CD14-positive monocyte (primary cell): ENCODE data around the gene BNC1. TPM values are rescaled to one million over a fixed set of nuclear protein-coding genes. Genes with fewer than 3 reads are reported as not detected.

Source experiments
- DNase-seq, 3 donors: peaks; one replicate each; pipeline ENCODE4 v3.0.0-alpha.2; 2011 to 2022
- H2AFZ ChIP-seq: 2 replicates; pipeline ENCODE4 v1.6.0; 2012; ENCODE audit warnings: mild to moderate bottlenecking, low read depth, low read length, inconsistent platforms; ENCODE audit not compliant: insufficient read depth, poor library complexity, severe bottlenecking
- H3K27ac ChIP-seq, 2 donors: 1 replicate in 1 of 2; 2 replicates in 1 of 2; pipeline ENCODE4 v1.5.1; 2012 to 2013; ENCODE audit warnings: low read length in 2 of 2, control low read depth in 1 of 2, inconsistent platforms in 1 of 2, low read depth in 1 of 2, mild to moderate bottlenecking in 1 of 2
- H3K27me3 ChIP-seq, 2 donors: one replicate each; pipeline versions ENCODE4 v1.6.0 to v1.6.1; 2011 to 2013; ENCODE audit warnings: low read length in 2 of 2; ENCODE audit not compliant: control insufficient read depth in 2 of 2, insufficient read depth in 2 of 2
- H3K36me3 ChIP-seq, 2 donors: replicated peaks in 1 of 2; 1 replicate in 1 of 2; 2 replicates in 1 of 2; pipeline versions ENCODE4 v1.5.1 to v1.6.1; 2012 to 2013; ENCODE audit warnings: low read length in 2 of 2, control low read depth in 1 of 2, inconsistent platforms in 1 of 2, mild to moderate bottlenecking in 1 of 2; ENCODE audit not compliant: insufficient read depth in 2 of 2, control insufficient read depth in 1 of 2
- H3K4me1 ChIP-seq, 2 donors: 1 replicate in 1 of 2; 2 replicates in 1 of 2; pipeline versions ENCODE4 v1.5.1 to v1.6.1; 2012 to 2013; ENCODE audit warnings: low read length in 2 of 2, control low read depth in 1 of 2, inconsistent platforms in 1 of 2, mild to moderate bottlenecking in 1 of 2, moderate library complexity in 1 of 2; ENCODE audit not compliant: insufficient read depth in 2 of 2, control insufficient read depth in 1 of 2
- H3K4me2 ChIP-seq: replicated peaks from 2 replicates; pipeline ENCODE3; 2012; ENCODE audit warnings: low read length, moderate library complexity, mild to moderate bottlenecking; ENCODE audit not compliant: poor library complexity, severe bottlenecking; ENCODE audit errors: extremely low read depth
- H3K4me3 ChIP-seq, 3 experiments: fragments of 200-600 bp in 1 of 3; sonication (generic) in 1 of 3; replicated peaks in 1 of 3; 1 replicate in 2 of 3; 2 replicates in 1 of 3; pipeline ENCODE4 v1.5.1; 2011 to 2013; ENCODE audit warnings: low read length in 3 of 3, mild to moderate bottlenecking in 3 of 3, control low read depth in 2 of 3, low read depth in 2 of 3, inconsistent platforms in 1 of 3, moderate library complexity in 1 of 3
- H3K79me2 ChIP-seq: 2 replicates; pipeline ENCODE4 v1.6.0; 2012; ENCODE audit warnings: mild to moderate bottlenecking, control low read depth, inconsistent platforms, low read length, moderate library complexity; ENCODE audit not compliant: insufficient read depth
- H3K9ac ChIP-seq: 2 replicates; pipeline ENCODE4 v1.6.0; 2017; ENCODE audit warnings: low read length, mild to moderate bottlenecking; ENCODE audit not compliant: insufficient read depth, poor library complexity, severe bottlenecking
- H3K9me3 ChIP-seq, 2 donors: replicated peaks in 1 of 2; 1 replicate in 1 of 2; 2 replicates in 1 of 2; pipeline versions ENCODE4 v1.5.1 to v1.6.1; 2012 to 2013; ENCODE audit warnings: low read length in 2 of 2, control low read depth in 1 of 2; ENCODE audit not compliant: control insufficient read depth in 1 of 2, insufficient read depth in 1 of 2
- H4K20me1 ChIP-seq: 2 replicates; pipeline ENCODE4 v1.6.0; 2012; ENCODE audit warnings: mild to moderate bottlenecking, low read length, control low read depth, moderate library complexity; ENCODE audit not compliant: insufficient read depth
- H3K27ac Mint-ChIP-seq, 7 donors: one replicate each; pipeline ENCODE4 v1.8.0; 2020; ENCODE audit warnings: mild to moderate bottlenecking in 7 of 7, mixed read lengths in 7 of 7, moderate library complexity in 6 of 7, inconsistent platforms in 2 of 7
- H3K27me3 Mint-ChIP-seq, 3 donors: one replicate each; pipeline ENCODE4 v1.8.0; 2021 to 2022; ENCODE audit warnings: low read depth in 3 of 3, mild to moderate bottlenecking in 3 of 3, mixed read lengths in 3 of 3, moderate library complexity in 3 of 3, inconsistent platforms in 1 of 3
- H3K36me3 Mint-ChIP-seq, 2 donors: one replicate each; pipeline ENCODE4 v1.8.0; 2020; ENCODE audit warnings: mixed read lengths in 2 of 2, inconsistent platforms in 1 of 2, mild to moderate bottlenecking in 1 of 2
- H3K4me1 Mint-ChIP-seq: one replicate; pipeline ENCODE4 v1.8.0; 2020; ENCODE audit warnings: mild to moderate bottlenecking, mixed read lengths
- H3K4me3 Mint-ChIP-seq, 2 donors: one replicate each; pipeline ENCODE4 v1.8.0; 2020; ENCODE audit warnings: mild to moderate bottlenecking in 2 of 2, mixed read lengths in 2 of 2, moderate library complexity in 1 of 2
- H3K9me3 Mint-ChIP-seq, 7 donors: one replicate each; pipeline ENCODE4 v1.8.0; 2020 to 2022; ENCODE audit warnings: mixed read lengths in 7 of 7, mild to moderate bottlenecking in 6 of 7, moderate library complexity in 6 of 7, inconsistent platforms in 2 of 7
- whole genome bisulfite sequencing: methylation state at CpG from one replicate; pipeline ENCODE4 v1.1.5; 2013; ENCODE audit warnings: missing lambda C conversion rate; ENCODE audit not compliant: insufficient coverage; 5-methylcytosine and 5-hydroxymethylcytosine counted together
- intact Hi-C, 2 donors: fragments of 100-400 bp; cut with micrococcal nuclease; formaldehyde crosslinking; loops; one replicate each; pipeline versions ENCODE4 v1.15.0 to v1.15.1; 2023
- polyA plus RNA-seq, 3 donors: library from polyadenylated mRNA; depleted of rRNA in 1 of 3; unstranded in 2 of 3; stranded (reverse) in 1 of 3; fragments of 300-500 nt in 2 of 3; fragments of >200 nt in 1 of 3; fragmentation: Illumina TruSeq in 2 of 3; gene quantifications; 1 replicate in 2 of 3; 2 replicates in 1 of 3; pipeline ENCODE4 v1.2.3, GENCODE V29; 2012 to 2021
- TF ChIP-seq, protein P1 (sequence below): fragments of 200-600 bp; IDR thresholded peaks from one replicate; pipeline ENCODE4 v1.8.0; 2022; ENCODE audit warnings: antibody characterized with exemption, mild to moderate bottlenecking

The BNC1 gene
- polyA plus RNA-seq, 3 donors: not detected

DNA sequence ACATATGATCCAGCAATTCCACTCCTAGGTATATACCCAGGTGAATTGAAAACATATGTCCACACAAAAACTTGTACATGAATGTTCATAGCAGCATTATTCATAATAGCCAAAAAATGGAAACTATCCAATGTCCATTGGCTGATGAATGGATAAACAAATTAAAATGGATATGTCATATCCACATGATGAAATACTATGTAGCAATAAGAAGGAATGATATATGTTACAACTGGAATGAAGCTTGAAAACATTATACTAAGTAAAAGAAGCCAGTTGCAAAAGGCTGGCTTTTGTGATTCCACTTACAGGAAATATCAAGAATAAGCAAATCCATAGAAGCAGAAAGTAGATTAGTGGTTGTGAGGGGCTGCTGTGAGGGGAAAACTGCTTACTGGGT is 33.7 kb downstream of the BNC1 start:
- no peak for DNase-seq
- Histone ChIP-seq H3K9ac (no peak overlapping the region), H3K4me1 (no peaks in the 10 kb centered on the region), H2AFZ (no peak overlapping the region), H3K4me2 (no peak overlapping the region), H3K27me3 (peaks cover 2 to 6% of the 10 kb centered on the region in 2 donors), H3K27ac (no peak overlapping the region), H3K36me3 (no peaks in the 10 kb centered on the region), H4K20me1 (no peaks in the 10 kb centered on the region), H3K9me3 (no peaks in the 10 kb centered on the region), H3K79me2 (no peaks in the 10 kb centered on the region), H3K4me3 (no peak overlapping the region)
- Mint-ChIP-seq H3K27me3 (peaks cover 7 to 31% (median 16%) of the 10 kb centered on the region in 3 donors), H3K9me3 (peaks cover 0 to 1% (median 0%) of the 10 kb centered on the region in 7 donors), H3K4me1 (no peaks in the 10 kb centered on the region), H3K36me3 (no peaks in the 10 kb centered on the region), H3K4me3 (no peak overlapping the region), H3K27ac (no peak overlapping the region)
- intact Hi-C loops: no loop called here
- TF ChIP-seq, protein P1, sequence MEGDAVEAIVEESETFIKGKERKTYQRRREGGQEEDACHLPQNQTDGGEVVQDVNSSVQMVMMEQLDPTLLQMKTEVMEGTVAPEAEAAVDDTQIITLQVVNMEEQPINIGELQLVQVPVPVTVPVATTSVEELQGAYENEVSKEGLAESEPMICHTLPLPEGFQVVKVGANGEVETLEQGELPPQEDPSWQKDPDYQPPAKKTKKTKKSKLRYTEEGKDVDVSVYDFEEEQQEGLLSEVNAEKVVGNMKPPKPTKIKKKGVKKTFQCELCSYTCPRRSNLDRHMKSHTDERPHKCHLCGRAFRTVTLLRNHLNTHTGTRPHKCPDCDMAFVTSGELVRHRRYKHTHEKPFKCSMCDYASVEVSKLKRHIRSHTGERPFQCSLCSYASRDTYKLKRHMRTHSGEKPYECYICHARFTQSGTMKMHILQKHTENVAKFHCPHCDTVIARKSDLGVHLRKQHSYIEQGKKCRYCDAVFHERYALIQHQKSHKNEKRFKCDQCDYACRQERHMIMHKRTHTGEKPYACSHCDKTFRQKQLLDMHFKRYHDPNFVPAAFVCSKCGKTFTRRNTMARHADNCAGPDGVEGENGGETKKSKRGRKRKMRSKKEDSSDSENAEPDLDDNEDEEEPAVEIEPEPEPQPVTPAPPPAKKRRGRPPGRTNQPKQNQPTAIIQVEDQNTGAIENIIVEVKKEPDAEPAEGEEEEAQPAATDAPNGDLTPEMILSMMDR: no peak

DNA sequence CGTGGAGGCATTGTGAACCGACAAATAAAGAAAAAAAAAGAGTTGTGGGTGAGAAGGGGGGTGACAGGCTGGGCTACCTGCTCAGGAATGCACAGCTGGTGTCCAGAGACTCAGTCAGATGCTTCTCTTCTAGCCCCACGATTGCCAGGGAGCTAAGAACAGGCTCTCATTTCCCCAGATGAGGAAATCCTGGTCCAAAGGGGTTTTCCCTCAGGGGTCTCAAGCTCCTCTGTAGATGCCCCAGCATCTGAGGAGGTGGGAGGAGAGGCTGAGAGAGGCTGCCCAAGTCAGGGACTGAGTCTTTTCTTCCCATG is 35.5 kb downstream of the BNC1 start:
- Histone ChIP-seq H3K4me1 (no peaks in the 10 kb centered on the region), H2AFZ (no peak overlapping the region), H3K4me3 (no peak overlapping the region), H3K27ac (no peak overlapping the region), H3K4me2 (no peak overlapping the region), H3K9ac (no peak overlapping the region), H4K20me1 (no peaks in the 10 kb centered on the region), H3K9me3 (no peaks in the 10 kb centered on the region), H3K27me3 (peaks cover 2 to 6% of the 10 kb centered on the region in 2 donors), H3K36me3 (no peaks in the 10 kb centered on the region), H3K79me2 (no peaks in the 10 kb centered on the region)
- Mint-ChIP-seq H3K27me3 (peaks cover 7 to 40% (median 17%) of the 10 kb centered on the region in 3 donors), H3K4me1 (no peaks in the 10 kb centered on the region), H3K9me3 (peaks cover 0 to 2% (median 0%) of the 10 kb centered on the region in 7 donors), H3K36me3 (no peaks in the 10 kb centered on the region), H3K4me3 (no peak overlapping the region), H3K27ac (no peak overlapping the region)
- DNase-seq: no peak
- intact Hi-C loops: loop anchor here in 1 of 2 donors (5.0 kb wide), 1 partner anchor 308 kb away; no protein-coding TSS in a partner anchor
- TF ChIP-seq, protein P1: no peak
- 80% methylated on average over 2 of the region's 3 CpGs for WGBS
